ENCODE measurements around the gene EIF3F.

The EIF3F gene

GRCh38 chr11:8006349-8006977, 19.3 kb downstream of the EIF3F start:
- peak; percentile 84 for TF ChIP-seq CTCF (IDR thresholded peaks at IDR 0.05; ENCODE audit: borderline replicate concordance, insufficient read depth, low read depth, low read length)
- H3K4me3 ChIP-seq (ENCODE audit: low read depth, low read length), result no peak overlapping the region

- no peak overlapping the region for H3K4me3 ChIP-seq (ENCODE audit: low read depth, low read length)
- TF ChIP-seq CTCF (IDR thresholded peaks at IDR 0.05; ENCODE audit: borderline replicate concordance, insufficient read depth, low read depth, low read length), result no peak
Observed at GRCh38 chr11:8008212-8008611, 21.1 kb downstream of the EIF3F start.

- no peak for TF ChIP-seq CTCF (IDR thresholded peaks at IDR 0.05; ENCODE audit: borderline replicate concordance, insufficient read depth, low read depth, low read length)
- H3K4me3 ChIP-seq (ENCODE audit: low read depth, low read length), result no peak overlapping the region
Observed at GRCh38 chr11:8009856-8010255, 22.7 kb downstream of the EIF3F start.

GRCh38 chr11:8011371-8011770, 24.2 kb downstream of the EIF3F start:
- H3K4me3 ChIP-seq (ENCODE audit: low read depth, low read length), result no peak overlapping the region
- no peak for TF ChIP-seq CTCF (IDR thresholded peaks at IDR 0.05; ENCODE audit: borderline replicate concordance, insufficient read depth, low read depth, low read length)

GRCh38 chr11:8011981-8012444, 24.9 kb downstream of the EIF3F start:
- H3K4me3 ChIP-seq (ENCODE audit: low read depth, low read length), result no peak overlapping the region
- TF ChIP-seq CTCF (IDR thresholded peaks at IDR 0.05; ENCODE audit: borderline replicate concordance, insufficient read depth, low read depth, low read length), result no peak

GRCh38 chr11:8013833-8014232, 26.7 kb downstream of the EIF3F start:
- no peak for TF ChIP-seq CTCF (IDR thresholded peaks at IDR 0.05; ENCODE audit: borderline replicate concordance, insufficient read depth, low read depth, low read length)
- no peak overlapping the region for H3K4me3 ChIP-seq (ENCODE audit: low read depth, low read length)

GRCh38 chr11:8015753-8016239, 28.7 kb downstream of the EIF3F start:
- H3K4me3 ChIP-seq (ENCODE audit: low read depth, low read length), result no peak overlapping the region
- no peak for TF ChIP-seq CTCF (IDR thresholded peaks at IDR 0.05; ENCODE audit: borderline replicate concordance, insufficient read depth, low read depth, low read length)
